Panc1 (cell line): ENCODE data around the gene BAZ2B. TPM values are rescaled to one million over a fixed set of nuclear protein-coding genes. Genes with fewer than 3 reads are reported as not detected.

Source experiments
- ATAC-seq: fragments of 200-7000 bp; cut with Tn5 transposase; 2 replicates; pipeline ENCODE4 v1.9.1; 2020; ENCODE audit warnings: mild to moderate bottlenecking, moderate library complexity
- BruUV-seq: library from RNA; stranded (reverse); fragments of 400-500 nt; replicated peaks from 2 replicates; lab custom pipeline; 2021; lab: Mats Ljungman, UMichigan
- CTCF ChIA-PET: fragments of 300-600 bp; sonication (Branson Sonifier 250); formaldehyde crosslinking; loops from one replicate; lab custom pipeline; 2022; ENCODE audit warnings: antibody characterized with exemption; lab: Charles Lee
- POLR2A ChIA-PET: fragments of 300-600 bp; sonication (Branson Sonifier 250); formaldehyde crosslinking; loops from one replicate; lab custom pipeline; 2022; ENCODE audit warnings: antibody characterized with exemption; lab: Charles Lee
- DNase-seq: peaks from one replicate; pipeline ENCODE4 v3.0.0-alpha.2; 2010; ENCODE audit warnings: low read depth, low spot score
- H3K27ac ChIP-seq: 2 replicates; pipeline ENCODE4 v1.5.1; 2011; ENCODE audit warnings: mild to moderate bottlenecking, low read length, inconsistent platforms
- H3K27me3 ChIP-seq: fragments of 200-500 bp; sonication (Bioruptor generic); 2 replicates; pipeline ENCODE4 v1.6.0; 2014; ENCODE audit warnings: low read length, inconsistent platforms; ENCODE audit not compliant: control insufficient read depth, insufficient read depth
- H3K36me3 ChIP-seq: fragments of 200-500 bp; sonication (Bioruptor generic); 2 replicates; pipeline ENCODE4 v1.5.1; 2014; ENCODE audit warnings: inconsistent platforms, mild to moderate bottlenecking, low read length, moderate library complexity; ENCODE audit not compliant: control insufficient read depth, insufficient read depth
- H3K4me1 ChIP-seq: 2 replicates; pipeline ENCODE4 v1.5.1; 2011; ENCODE audit warnings: inconsistent platforms, mild to moderate bottlenecking, low read length, moderate library complexity; ENCODE audit not compliant: control insufficient read depth, insufficient read depth
- H3K4me3 ChIP-seq, 2 experiments: 2 replicates each; pipeline ENCODE4 v1.5.1; 2011 to 2012; ENCODE audit warnings: low read depth in 2 of 2, low read length in 2 of 2, mild to moderate bottlenecking in 2 of 2, inconsistent platforms in 1 of 2, moderate library complexity in 1 of 2
- H3K9me3 ChIP-seq: fragments of 200-500 bp; sonication (Bioruptor generic); 2 replicates; pipeline ENCODE4 v1.5.1; 2014; ENCODE audit warnings: low read depth, mild to moderate bottlenecking, inconsistent platforms, low read length, moderate library complexity; ENCODE audit not compliant: control insufficient read depth, insufficient read depth
- POLR2AphosphoS5 ChIP-seq: IDR thresholded peaks from 2 replicates; pipeline ENCODE4 v1.6.1; 2012; ENCODE audit warnings: mild to moderate bottlenecking, low read depth, low read length, moderate library complexity
- REST ChIP-seq, 2 experiments: IDR thresholded peaks; 2 replicates each; pipeline ENCODE4 v1.6.1; 2011 to 2012; ENCODE audit warnings: low read depth in 2 of 2, control low read depth in 1 of 2, low read length in 1 of 2, mild to moderate bottlenecking in 1 of 2, moderate library complexity in 1 of 2; ENCODE audit not compliant: insufficient read depth in 1 of 2
- SIN3A ChIP-seq: IDR thresholded peaks from 2 replicates; pipeline ENCODE4 v1.6.1; 2012; ENCODE audit warnings: low read depth, mild to moderate bottlenecking, low read length, moderate library complexity, borderline replicate concordance; ENCODE audit not compliant: insufficient read depth
- TCF7L2 ChIP-seq: IDR thresholded peaks from 2 replicates; pipeline ENCODE4 v1.6.1; 2011; ENCODE audit warnings: mild to moderate bottlenecking, low read depth, low read length, inconsistent platforms
- in situ Hi-C: cut with HindIII; loops from 2 replicates; pipeline ENCODE4 v1.10.0; 2016; ENCODE audit warnings: low sequenced_read_pairs, low pct_unique_long_range_greater_than_20kb
- intact Hi-C: fragments of 100-400 bp; cut with micrococcal nuclease; formaldehyde crosslinking; loops from one replicate; pipeline ENCODE4 v1.10.0; 2022; ENCODE audit not compliant: unreplicated experiment
- total RNA-seq: library from RNA; stranded (reverse); gene quantifications from one replicate; pipeline ENCODE4 v1.2.1, GENCODE V29; 2021; ENCODE audit not compliant: unreplicated experiment
- TF ChIP-seq, protein P1 (sequence below): fragments of 450-650 bp; IDR thresholded peaks from 2 replicates; pipeline ENCODE4 v1.5.1; 2017; ENCODE audit warnings: mild to moderate bottlenecking

The BAZ2B gene
- total RNA-seq, 1 experiment from 2014 or later: 38.6 TPM

- Histone ChIP-seq H3K27me3 (no peaks in the 10 kb centered on the region), H3K4me3 (no peak overlapping the region), H3K36me3 (no peaks in the 10 kb centered on the region), H3K27ac (no peak overlapping the region), H3K9me3 (no peaks in the 10 kb centered on the region), H3K4me1 (no peaks in the 10 kb centered on the region)
- intact Hi-C loops (no loop called here), in situ Hi-C loops (no loop called here)
- ATAC-seq: no peak
- ChIA-PET POLR2A (no interaction called here), CTCF (no interaction called here)
- no peak for TF ChIP-seq POLR2AphosphoS5
- TF ChIP-seq SIN3A: no peak
- TF ChIP-seq TCF7L2: no peak
- TF ChIP-seq, protein P1, sequence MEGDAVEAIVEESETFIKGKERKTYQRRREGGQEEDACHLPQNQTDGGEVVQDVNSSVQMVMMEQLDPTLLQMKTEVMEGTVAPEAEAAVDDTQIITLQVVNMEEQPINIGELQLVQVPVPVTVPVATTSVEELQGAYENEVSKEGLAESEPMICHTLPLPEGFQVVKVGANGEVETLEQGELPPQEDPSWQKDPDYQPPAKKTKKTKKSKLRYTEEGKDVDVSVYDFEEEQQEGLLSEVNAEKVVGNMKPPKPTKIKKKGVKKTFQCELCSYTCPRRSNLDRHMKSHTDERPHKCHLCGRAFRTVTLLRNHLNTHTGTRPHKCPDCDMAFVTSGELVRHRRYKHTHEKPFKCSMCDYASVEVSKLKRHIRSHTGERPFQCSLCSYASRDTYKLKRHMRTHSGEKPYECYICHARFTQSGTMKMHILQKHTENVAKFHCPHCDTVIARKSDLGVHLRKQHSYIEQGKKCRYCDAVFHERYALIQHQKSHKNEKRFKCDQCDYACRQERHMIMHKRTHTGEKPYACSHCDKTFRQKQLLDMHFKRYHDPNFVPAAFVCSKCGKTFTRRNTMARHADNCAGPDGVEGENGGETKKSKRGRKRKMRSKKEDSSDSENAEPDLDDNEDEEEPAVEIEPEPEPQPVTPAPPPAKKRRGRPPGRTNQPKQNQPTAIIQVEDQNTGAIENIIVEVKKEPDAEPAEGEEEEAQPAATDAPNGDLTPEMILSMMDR: no peak
- no peak for TF ChIP-seq REST (IDR thresholded peaks at IDR 0.05; ENCODE audit: insufficient read depth in 1 of 2, low read depth in 2 of 2, low read length in 1 of 2)
- DNase-seq: no peak
- no TSS peak for BruUV-seq
These were observed 315.8 kb downstream of the BAZ2B start for GRCh38 chr2:159300586-159300985.

DNA sequence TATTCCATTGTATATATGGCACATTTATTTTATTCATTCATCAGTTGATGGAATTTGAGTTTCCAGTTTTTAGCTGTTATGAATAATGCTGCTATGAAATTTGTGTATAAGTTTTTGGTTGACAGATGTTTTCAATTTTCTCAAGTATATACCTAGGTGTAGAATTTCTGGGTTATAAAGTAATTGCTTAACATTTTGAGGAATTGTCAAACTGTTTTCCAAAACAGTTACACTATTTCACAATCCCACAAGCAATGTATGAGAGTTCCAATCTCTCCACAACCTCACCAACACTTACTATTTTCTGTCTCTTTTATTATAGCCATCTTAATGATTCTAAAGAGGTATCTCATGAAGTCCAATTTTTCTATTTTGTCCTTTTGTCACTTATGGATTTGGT lies 317.4 kb downstream of the BAZ2B start:
- Histone ChIP-seq H3K36me3 (no peaks in the 10 kb centered on the region), H3K4me1 (no peaks in the 10 kb centered on the region), H3K27ac (no peak overlapping the region), H3K9me3 (no peaks in the 10 kb centered on the region), H3K27me3 (no peaks in the 10 kb centered on the region), H3K4me3 (no peak overlapping the region)
- BruUV-seq: no TSS peak
- ChIA-PET POLR2A (no interaction called here), CTCF (no interaction called here)
- intact Hi-C loops: no loop called here
- ATAC-seq (no peak), DNase-seq (no peak)
- in situ Hi-C loops: no loop called here
- no peak for TF ChIP-seq REST (IDR thresholded peaks at IDR 0.05; ENCODE audit: insufficient read depth in 1 of 2, low read depth in 2 of 2, low read length in 1 of 2)
- no peak for TF ChIP-seq POLR2AphosphoS5
- TF ChIP-seq, protein P1: no peak
- TF ChIP-seq TCF7L2: no peak
- TF ChIP-seq SIN3A: no peak
